Measurements from ENCODE around the gene NRXN2.

DNA sequence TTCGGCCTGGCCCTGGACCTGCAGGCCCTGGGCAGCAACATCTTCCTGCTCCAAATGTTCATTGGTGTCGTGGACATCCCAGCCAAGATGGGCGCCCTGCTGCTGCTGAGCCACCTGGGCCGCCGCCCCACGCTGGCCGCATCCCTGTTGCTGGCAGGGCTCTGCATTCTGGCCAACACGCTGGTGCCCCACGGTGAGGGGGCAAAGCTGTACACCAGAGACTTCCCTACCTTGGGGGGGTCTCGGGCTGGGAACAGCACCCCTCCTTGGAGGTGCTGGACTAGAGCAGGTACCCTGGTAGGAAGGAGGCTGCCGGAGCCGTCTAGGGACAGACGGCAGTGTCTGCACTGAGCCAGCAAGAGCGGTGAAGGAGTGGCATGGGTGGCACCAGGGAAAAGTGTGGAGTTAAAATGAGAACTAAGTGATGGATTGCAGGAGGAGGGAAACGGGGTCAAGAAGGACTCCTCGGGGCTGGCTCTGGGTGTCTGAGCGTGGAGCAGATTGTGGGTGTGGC is 123.2 kb downstream of the NRXN2 start:
- no peak for TF ChIP-seq CTCF (IDR thresholded peaks at IDR 0.05)
- no peak for TF ChIP-seq POLR2A (IDR thresholded peaks at IDR 0.05)
